Measurements from ENCODE around the gene RGP1. TPM values are rescaled to one million over a fixed set of nuclear protein-coding genes. Genes with fewer than 3 reads are reported as not detected.

RGP1 gene
- polyA plus RNA-seq, 1 donor from 2014 or later = 7.2 TPM

- H3K27me3 Mint-ChIP-seq = no peaks in the 10 kb centered on the region
- H3K27ac Mint-ChIP-seq = peak overlapping the region in 1 of 3 donors; percentile 33
- H3K36me3 Mint-ChIP-seq = peaks cover 4% of the 10 kb centered on the region
- H3K4me3 Mint-ChIP-seq = no peak overlapping the region
- H3K9me3 Mint-ChIP-seq = no peaks in the 10 kb centered on the region
- peaks cover 16 to 31% (median 26%) of the 10 kb centered on the region in 3 donors for H3K4me1 Mint-ChIP-seq
Measured at GRCh38 chr9:35763181-35763580, 14.1 kb downstream of the RGP1 start.

DNA sequence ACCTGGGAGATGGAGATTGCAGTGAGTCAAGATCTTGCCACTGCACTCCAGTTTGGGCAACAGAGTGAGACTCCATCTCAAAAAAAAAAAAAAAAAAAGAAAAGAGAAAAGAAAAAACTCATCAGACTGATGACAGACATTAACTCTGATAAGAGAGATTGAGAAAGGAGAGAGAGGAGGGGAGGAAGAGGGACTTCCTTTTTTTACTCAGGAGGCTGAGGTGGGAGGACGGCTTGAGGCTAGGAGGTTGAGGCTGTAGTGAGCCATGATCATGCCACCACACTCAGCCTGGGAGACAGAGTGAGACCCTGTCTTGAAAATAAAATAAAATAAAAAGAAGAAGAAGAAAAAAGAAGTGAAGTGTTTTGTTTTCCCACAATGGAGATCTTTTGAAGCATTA, 14.7 kb downstream of the RGP1 start:
- Mint-ChIP-seq H3K9me3 (no peaks in the 10 kb centered on the region), H3K4me3 (no peak overlapping the region), H3K36me3 (peaks cover 4% of the 10 kb centered on the region), H3K27me3 (no peaks in the 10 kb centered on the region), H3K4me1 (peaks cover 12 to 25% (median 23%) of the 10 kb centered on the region in 3 donors), H3K27ac (no peak overlapping the region)

- Mint-ChIP-seq H3K9me3 (no peaks in the 10 kb centered on the region), H3K27ac (no peak overlapping the region), H3K4me1 (peaks cover 6 to 11% (median 11%) of the 10 kb centered on the region in 3 donors), H3K27me3 (no peaks in the 10 kb centered on the region), H3K36me3 (peaks cover 4% of the 10 kb centered on the region), H3K4me3 (no peak overlapping the region)
Measured at GRCh38 chr9:35766997-35767396, 17.9 kb downstream of the RGP1 start.

DNA sequence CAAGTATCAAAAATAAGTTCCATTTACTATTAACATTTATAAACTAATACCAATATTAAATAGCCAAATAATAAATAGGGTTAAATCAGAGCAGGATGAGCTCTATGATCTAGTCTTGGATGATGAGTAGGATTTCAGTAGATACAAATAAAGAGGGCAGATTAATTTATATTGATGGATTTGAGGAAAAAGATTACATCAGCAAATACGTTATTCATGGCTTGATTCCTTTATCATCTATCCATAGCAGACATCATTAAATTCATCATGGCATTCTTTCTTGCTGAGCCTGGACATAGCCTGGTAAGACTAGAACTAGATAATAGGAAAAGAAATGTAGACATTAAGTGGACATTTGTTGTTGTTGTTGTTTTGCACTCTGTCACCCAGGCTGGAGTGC, 18.4 kb downstream of the RGP1 start:
- H3K4me1 Mint-ChIP-seq = peaks cover 1 to 9% (median 7%) of the 10 kb centered on the region in 3 donors

DNA sequence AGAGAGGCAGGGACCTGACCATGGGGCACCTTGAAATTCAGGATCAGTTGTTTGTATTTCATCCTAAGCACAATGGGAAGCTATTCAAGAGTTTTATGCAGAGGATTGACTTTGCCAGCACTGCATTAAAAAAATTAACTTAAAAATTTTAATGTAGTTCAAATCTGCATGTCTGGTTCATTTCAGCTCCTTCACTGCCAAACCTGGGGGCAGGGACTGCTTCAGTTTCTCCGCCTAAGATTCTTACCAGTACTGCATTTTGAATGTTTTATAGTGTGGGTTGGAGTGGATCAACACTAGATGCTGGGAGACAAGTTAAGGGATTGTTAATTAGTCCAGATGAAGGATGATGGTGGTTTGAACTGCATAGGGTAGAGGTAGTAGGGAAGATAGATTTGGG, 20.7 kb downstream of the RGP1 start:
- Mint-ChIP-seq H3K4me1 (peaks cover 0 to 7% (median 1%) of the 10 kb centered on the region in 3 donors), H3K4me3 (no peak overlapping the region), H3K27ac (no peak overlapping the region), H3K36me3 (no peaks in the 10 kb centered on the region), H3K27me3 (no peaks in the 10 kb centered on the region), H3K9me3 (no peaks in the 10 kb centered on the region)

More for the DNA sequence above, 18.4 kb downstream of the RGP1 start:
- no peaks in the 10 kb centered on the region for H3K27me3 Mint-ChIP-seq
- no peaks in the 10 kb centered on the region for H3K9me3 Mint-ChIP-seq
- H3K36me3 Mint-ChIP-seq = peaks cover 4% of the 10 kb centered on the region
- H3K27ac Mint-ChIP-seq = no peak overlapping the region
- H3K4me3 Mint-ChIP-seq = no peak overlapping the region

DNA sequence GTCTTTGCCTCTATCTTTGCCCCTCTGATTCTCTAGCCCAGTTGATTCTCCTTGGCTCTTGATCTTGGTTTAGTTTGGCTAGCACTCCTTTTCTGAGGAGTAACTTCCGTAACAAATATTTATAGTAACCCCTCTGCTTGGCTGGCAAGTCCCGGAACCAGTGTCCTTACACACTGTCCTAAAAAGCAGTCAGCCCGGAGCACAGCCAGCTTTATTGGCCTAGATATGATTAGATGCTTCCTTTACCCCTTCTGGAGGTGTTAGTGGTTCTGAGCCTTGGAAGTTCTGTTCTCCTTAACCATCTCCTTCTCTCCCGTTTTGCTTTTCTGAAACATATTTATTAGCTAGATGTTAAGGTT, 22.0 kb downstream of the RGP1 start:
- H3K4me1 Mint-ChIP-seq = peaks cover 3 to 14% (median 4%) of the 10 kb centered on the region in 3 donors
- H3K36me3 Mint-ChIP-seq = no peaks in the 10 kb centered on the region
- no peaks in the 10 kb centered on the region for H3K9me3 Mint-ChIP-seq

DNA sequence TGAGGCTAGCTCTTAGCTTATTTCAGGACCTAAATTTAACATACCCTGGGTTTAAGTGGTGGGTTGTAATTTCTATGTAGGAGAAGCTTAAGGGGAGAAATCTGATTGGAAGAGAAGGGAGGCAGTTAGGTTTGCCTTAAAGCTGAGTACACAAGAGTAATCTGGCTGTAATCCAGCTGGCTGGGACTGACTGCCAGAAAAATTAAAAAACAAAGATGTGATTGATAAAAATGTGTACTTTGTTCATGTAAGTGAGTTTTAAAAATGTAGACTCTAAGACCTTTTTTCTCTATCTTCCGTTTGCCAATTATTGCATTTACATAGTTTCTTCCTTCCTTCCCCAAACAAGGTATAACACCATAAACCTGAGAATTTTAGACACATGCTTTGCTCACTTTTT, 22.4 kb downstream of the RGP1 start:
- H3K27ac Mint-ChIP-seq = no peak overlapping the region
- H3K4me3 Mint-ChIP-seq = no peak overlapping the region
- peaks cover 2 to 10% (median 6%) of the 10 kb centered on the region in 3 donors for H3K4me1 Mint-ChIP-seq
- H3K9me3 Mint-ChIP-seq = no peaks in the 10 kb centered on the region
- no peaks in the 10 kb centered on the region for H3K36me3 Mint-ChIP-seq
- no peaks in the 10 kb centered on the region for H3K27me3 Mint-ChIP-seq

More for the DNA sequence above, 22.0 kb downstream of the RGP1 start:
- Mint-ChIP-seq H3K27me3 (no peaks in the 10 kb centered on the region), H3K27ac (no peak overlapping the region), H3K4me3 (no peak overlapping the region)

DNA sequence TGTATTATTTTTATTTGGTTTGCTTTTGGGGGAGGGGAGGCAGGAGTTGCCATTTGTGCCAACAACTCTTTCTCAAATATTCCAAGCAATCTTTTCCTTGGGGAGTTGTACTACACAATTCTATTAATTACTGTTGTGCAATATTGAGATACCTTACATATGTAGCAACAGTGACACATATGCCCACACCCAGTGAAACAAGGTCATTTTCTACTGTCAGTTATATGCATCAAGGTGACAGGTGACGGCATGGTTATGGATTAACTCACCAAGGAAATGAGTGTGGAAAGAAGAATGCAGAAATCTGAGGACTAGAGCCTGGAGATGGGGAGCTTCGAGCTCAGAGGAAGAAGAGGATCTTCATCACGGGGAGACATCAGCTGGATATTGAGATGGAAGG, 22.9 kb downstream of the RGP1 start:
- H3K9me3 Mint-ChIP-seq = no peaks in the 10 kb centered on the region

DNA sequence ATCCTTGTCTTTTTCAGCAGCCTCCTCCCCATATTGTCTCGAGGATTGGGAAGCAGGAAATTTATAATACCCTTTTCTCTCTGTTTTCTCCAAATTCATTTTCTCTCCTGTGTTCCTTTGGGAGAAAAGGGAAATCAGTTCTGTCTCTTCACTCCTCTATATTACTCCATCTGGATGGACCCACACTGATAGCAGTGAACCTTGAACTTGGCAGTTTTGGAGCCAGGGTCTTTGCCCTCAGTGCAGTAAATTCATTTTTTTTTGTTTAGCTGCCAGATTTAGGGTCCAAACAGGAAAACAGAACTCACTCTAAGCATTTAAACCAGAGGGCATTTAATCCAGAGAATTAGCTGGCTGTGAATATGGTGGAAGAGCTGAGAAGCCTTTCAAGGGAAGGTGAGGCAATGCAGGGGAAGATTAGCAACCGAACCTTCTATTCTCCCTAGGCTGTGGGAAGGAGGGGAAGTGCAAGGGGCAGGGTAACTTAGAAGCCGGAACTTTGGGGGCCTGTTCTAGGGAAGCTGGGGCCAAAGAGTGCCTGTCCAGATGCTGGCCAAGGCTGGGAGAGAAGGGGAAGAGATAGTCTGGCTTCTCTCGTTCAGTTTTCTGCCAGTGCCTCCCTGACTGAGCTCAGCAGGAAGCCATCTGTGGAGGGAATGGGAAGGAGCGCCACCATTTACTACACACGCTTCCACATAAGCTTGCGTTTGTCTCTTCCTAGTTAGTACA, 26.0 kb downstream of the RGP1 start:
- no peak overlapping the region for H3K4me3 Mint-ChIP-seq
- H3K4me1 Mint-ChIP-seq = peaks cover 2 to 8% (median 6%) of the 10 kb centered on the region in 3 donors
- no peaks in the 10 kb centered on the region for H3K9me3 Mint-ChIP-seq
- no peaks in the 10 kb centered on the region for H3K36me3 Mint-ChIP-seq
- H3K27me3 Mint-ChIP-seq = no peaks in the 10 kb centered on the region
- H3K27ac Mint-ChIP-seq = no peak overlapping the region

More for the DNA sequence above, 22.9 kb downstream of the RGP1 start:
- Mint-ChIP-seq H3K36me3 (no peaks in the 10 kb centered on the region), H3K4me1 (peaks cover 2 to 10% (median 6%) of the 10 kb centered on the region in 3 donors), H3K27ac (no peak overlapping the region), H3K4me3 (no peak overlapping the region), H3K27me3 (no peaks in the 10 kb centered on the region)

DNA sequence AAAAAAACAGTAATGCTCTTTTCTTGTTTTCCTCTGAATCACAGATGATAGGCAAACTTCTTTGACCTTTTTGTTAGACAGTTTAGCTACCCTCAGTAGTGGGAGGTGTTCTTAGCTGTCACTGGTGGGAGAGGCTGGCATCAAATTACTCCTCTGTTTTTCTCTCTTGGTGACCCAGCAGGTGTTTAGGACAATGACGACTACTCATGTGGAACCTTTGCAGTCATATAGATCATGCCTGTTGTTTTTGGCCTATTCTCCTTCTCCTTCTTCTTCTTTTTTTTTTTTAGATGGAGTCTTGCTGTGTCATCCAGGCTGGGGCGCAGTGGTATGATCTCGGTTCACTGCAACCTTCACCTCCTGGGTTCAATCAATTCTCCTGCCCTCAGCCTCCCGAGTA, 26.9 kb downstream of the RGP1 start:
- Mint-ChIP-seq H3K4me1 (peaks cover 2 to 8% (median 6%) of the 10 kb centered on the region in 3 donors), H3K36me3 (peaks cover 2% of the 10 kb centered on the region), H3K9me3 (no peaks in the 10 kb centered on the region), H3K27ac (peak overlapping the region in 2 of 3 donors; percentile 78 to 83), H3K4me3 (no peak overlapping the region), H3K27me3 (no peaks in the 10 kb centered on the region)

GRCh38 chr9:35778496-35778895, 29.4 kb downstream of the RGP1 start:
- Mint-ChIP-seq H3K27me3 (no peaks in the 10 kb centered on the region), H3K4me3 (no peak overlapping the region), H3K27ac (no peak overlapping the region), H3K36me3 (peaks cover 3% of the 10 kb centered on the region), H3K9me3 (no peaks in the 10 kb centered on the region), H3K4me1 (peaks cover 2 to 8% (median 6%) of the 10 kb centered on the region in 3 donors)

GRCh38 chr9:35781066-35781465, 32.0 kb downstream of the RGP1 start:
- H3K27ac Mint-ChIP-seq = no peak overlapping the region
- H3K9me3 Mint-ChIP-seq = no peaks in the 10 kb centered on the region
- peaks cover 0 to 1% (median 0%) of the 10 kb centered on the region in 3 donors for H3K4me1 Mint-ChIP-seq

DNA sequence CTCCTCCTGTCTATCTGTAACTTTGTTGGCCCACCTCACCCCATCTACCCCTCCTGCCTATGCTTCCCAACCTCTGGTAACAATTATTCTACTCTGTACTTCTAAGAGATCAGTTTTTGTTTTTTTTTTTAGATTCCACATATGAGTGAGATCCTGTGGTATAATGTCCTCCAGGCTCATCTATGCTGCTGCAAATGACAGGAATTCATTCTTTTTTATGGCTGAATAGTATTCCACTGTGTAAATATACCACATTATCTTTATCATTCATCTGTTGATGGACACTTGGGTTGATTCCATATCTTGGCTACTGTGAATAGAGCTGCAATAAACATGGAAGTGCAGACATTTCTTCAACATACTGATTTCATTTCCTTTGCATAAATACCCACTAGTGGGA, 34.3 kb downstream of the RGP1 start:
- Mint-ChIP-seq H3K27ac (no peak overlapping the region), H3K36me3 (peaks cover 6% of the 10 kb centered on the region), H3K9me3 (no peaks in the 10 kb centered on the region), H3K27me3 (no peaks in the 10 kb centered on the region), H3K4me1 (peaks cover 0 to 1% (median 0%) of the 10 kb centered on the region in 3 donors), H3K4me3 (no peak overlapping the region)

More at GRCh38 chr9:35781066-35781465, 32.0 kb downstream of the RGP1 start:
- Mint-ChIP-seq H3K4me3 (no peak overlapping the region), H3K36me3 (peaks cover 6% of the 10 kb centered on the region), H3K27me3 (no peaks in the 10 kb centered on the region)

- Mint-ChIP-seq H3K27ac (no peak overlapping the region), H3K9me3 (no peaks in the 10 kb centered on the region), H3K36me3 (peaks cover 2% of the 10 kb centered on the region), H3K4me1 (peaks cover 0 to 6% (median 6%) of the 10 kb centered on the region in 3 donors), H3K27me3 (no peaks in the 10 kb centered on the region), H3K4me3 (no peak overlapping the region)
Measured at GRCh38 chr9:35789541-35789940, 40.5 kb downstream of the RGP1 start.

- H3K36me3 Mint-ChIP-seq = no peaks in the 10 kb centered on the region
- no peaks in the 10 kb centered on the region for H3K9me3 Mint-ChIP-seq
- no peak overlapping the region for H3K4me3 Mint-ChIP-seq
- peaks cover 0 to 6% (median 6%) of the 10 kb centered on the region in 3 donors for H3K4me1 Mint-ChIP-seq
- peak overlapping the region in 1 of 3 donors; percentile 23 for H3K27ac Mint-ChIP-seq
- H3K27me3 Mint-ChIP-seq = no peaks in the 10 kb centered on the region
Measured at GRCh38 chr9:35790025-35790384, 40.9 kb downstream of the RGP1 start.

Data from IgD-negative memory B cell (primary cell).